Spleen (tissue), 11 donors: ENCODE data around the gene KCND2. TPM values are rescaled to one million over a fixed set of nuclear protein-coding genes. Genes with fewer than 3 reads are reported as not detected.

Experiments
- DNase-seq: peaks from one replicate; pipeline ENCODE4 v3.0.0-alpha.2; 2020
- H3K27ac ChIP-seq, 8 donors: fragments of 200-600 bp; sonication (generic) in 7 of 8; 1 replicate in 4 of 8; 2 replicates in 4 of 8; pipeline versions ENCODE4 v1.5.0 to v1.8.0; 2016 to 2021; ENCODE audit warnings: inconsistent platforms in 4 of 8, mild to moderate bottlenecking in 4 of 8, moderate library complexity in 1 of 8
- H3K27me3 ChIP-seq, 7 donors: fragments of 200-600 bp; sonication (generic) in 6 of 7; replicated peaks in 1 of 7; 1 replicate in 4 of 7; 2 replicates in 3 of 7; pipeline versions ENCODE4 v1.5.0 to v1.8.0; 2016 to 2021; ENCODE audit warnings: inconsistent platforms in 3 of 7, mild to moderate bottlenecking in 1 of 7
- H3K36me3 ChIP-seq, 6 donors: fragments of 200-600 bp; sonication (generic) in 5 of 6; 1 replicate in 4 of 6; 2 replicates in 2 of 6; pipeline versions ENCODE4 v1.5.0 to v1.8.0; 2016 to 2021; ENCODE audit warnings: inconsistent platforms in 2 of 6
- H3K4me1 ChIP-seq, 6 donors: fragments of 200-600 bp; sonication (generic) in 5 of 6; 1 replicate in 3 of 6; 2 replicates in 3 of 6; pipeline versions ENCODE4 v1.5.0 to v1.8.0; 2016 to 2021; ENCODE audit warnings: inconsistent platforms in 3 of 6
- H3K4me3 ChIP-seq, 8 donors: fragments of 200-600 bp; sonication (generic) in 7 of 8; 1 replicate in 4 of 8; 2 replicates in 4 of 8; pipeline versions ENCODE4 v1.5.0 to v1.8.0; 2016 to 2021; ENCODE audit warnings: inconsistent platforms in 4 of 8, mild to moderate bottlenecking in 4 of 8, moderate library complexity in 2 of 8
- H3K9me3 ChIP-seq, 8 donors: fragments of 200-600 bp; sonication (generic) in 7 of 8; 1 replicate in 4 of 8; 2 replicates in 4 of 8; pipeline versions ENCODE4 v1.5.0 to v1.8.0; 2016 to 2021; ENCODE audit warnings: inconsistent platforms in 4 of 8
- CTCF ChIP-seq, 11 experiments: fragments of 200-600 bp in 7 of 11; fragments of 450-650 bp in 4 of 11; sonication (generic) in 4 of 11; IDR thresholded peaks in 8 of 11; conservative IDR thresholded peaks in 3 of 11; 1 replicate in 7 of 11; 2 replicates in 4 of 11; pipeline versions ENCODE4 v1.4.0 to v1.8.0; 2016 to 2021; ENCODE audit warnings: antibody characterized with exemption in 11 of 11, inconsistent platforms in 4 of 11, mild to moderate bottlenecking in 1 of 11
- POLR2A ChIP-seq, 3 donors: fragments of 450-650 bp; IDR thresholded peaks; one replicate each; pipeline ENCODE4 v1.5.1; 2017; ENCODE audit warnings: antibody characterized with exemption in 3 of 3, mild to moderate bottlenecking in 1 of 3
- POLR2AphosphoS5 ChIP-seq, 3 donors: sonication (generic); formaldehyde crosslinking; IDR thresholded peaks; one replicate each; pipeline ENCODE4 v1.5.1; 2017; ENCODE audit warnings: antibody characterized with exemption in 3 of 3
- WGBS, 5 donors: extraction: QIAGEN DNeasy Blood & Tissue Kit in 3 of 5; methylation state at CpG; one replicate each; pipeline versions ENCODE4 v1.1.5 to v1.1.7; 2013 to 2018; 5-methylcytosine and 5-hydroxymethylcytosine counted together
- intact Hi-C: fragments of 100-400 bp; cut with DNase I; formaldehyde crosslinking; loops from one replicate; pipeline ENCODE4 v1.15.0; 2023; ENCODE audit warnings: low total_unique reads
- polyA plus RNA-seq, 3 donors: library from polyadenylated mRNA; stranded (reverse); fragments of 200-250 nt; gene quantifications; one replicate each; pipeline ENCODE4 v1.2.1, GENCODE V29; 2013
- total RNA-seq, 7 donors: library from RNA; depleted of rRNA in 3 of 7; stranded (reverse); fragments of >200 nt in 3 of 7; fragmentation: NEBNext Ultra II Directional in 4 of 7; extraction: Animal tissue kit (Norgen Biotek cat#: 25700) in 4 of 7; gene quantifications; one replicate each; pipeline versions ENCODE4 v1.1.0 to v1.2.1, GENCODE V29; 2016 to 2021
- donor health status: healthy with polysubstance abuse.
- donor health status: DM: no; HTN: no; CAD: no; lungs with moderate emphysema.
- donor health status: DM: no; HTN: no; CAD: no.
- donor health status: Bipolar disorder and iron deficiency.
- donor health status: healthy.
- donor health status: DM: no; HTN: no; CAD: no.
- donor health status: DM: yes; HTN: yes; CAD: no.

The KCND2 gene
- total and polyA plus RNA-seq, 10 donors, result 0.02 to 0.80 (median 0.26) TPM; not detected in 1

- DNase-seq, result no peak
Measured at GRCh38 chr7:120504386-120504785, 231.4 kb downstream of the KCND2 start.

DNA sequence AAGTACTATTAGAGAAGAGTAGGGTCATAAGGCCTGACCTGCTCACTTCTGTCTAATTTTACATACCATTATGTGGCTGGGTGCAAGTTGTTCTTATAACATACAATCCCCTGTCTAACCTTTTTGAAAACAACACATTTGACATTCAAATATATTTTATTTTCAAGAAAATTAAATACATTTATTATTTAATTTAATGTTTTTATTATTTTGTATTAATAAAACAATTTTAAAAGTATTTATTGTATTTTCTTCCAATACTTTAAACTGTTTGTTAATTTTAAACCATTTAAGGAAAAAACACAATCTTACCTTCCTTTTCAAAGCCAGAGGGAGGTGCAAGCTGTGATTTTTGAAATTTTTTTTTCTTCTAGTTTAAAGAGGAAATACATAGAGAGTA is 232.8 kb downstream of the KCND2 start:
- intact Hi-C loops, result loop anchor here (10.0 kb wide), 1 partner anchor 59 kb away; no protein-coding TSS in a partner anchor
- no peak for DNase-seq

More at GRCh38 chr7:120504386-120504785, 231.4 kb downstream of the KCND2 start:
- no peak for TF ChIP-seq CTCF (IDR thresholded peaks at IDR 0.05 in 8 of 11, conservative IDR thresholded peaks at IDR 0.05 in 3 of 11)
- no peak for TF ChIP-seq POLR2AphosphoS5 (IDR thresholded peaks at IDR 0.05)
- TF ChIP-seq POLR2A (IDR thresholded peaks at IDR 0.05), result no peak
- Histone ChIP-seq H3K4me1 (no peaks in the 10 kb centered on the region), H3K27ac (no peak overlapping the region), H3K36me3 (no peaks in the 10 kb centered on the region), H3K27me3 (no peaks in the 10 kb centered on the region), H3K9me3 (no peaks in the 10 kb centered on the region), H3K4me3 (no peak overlapping the region)
- intact Hi-C loops, result loop anchor here (10.0 kb wide), 1 partner anchor 60 kb away; no protein-coding TSS in a partner anchor

DNA sequence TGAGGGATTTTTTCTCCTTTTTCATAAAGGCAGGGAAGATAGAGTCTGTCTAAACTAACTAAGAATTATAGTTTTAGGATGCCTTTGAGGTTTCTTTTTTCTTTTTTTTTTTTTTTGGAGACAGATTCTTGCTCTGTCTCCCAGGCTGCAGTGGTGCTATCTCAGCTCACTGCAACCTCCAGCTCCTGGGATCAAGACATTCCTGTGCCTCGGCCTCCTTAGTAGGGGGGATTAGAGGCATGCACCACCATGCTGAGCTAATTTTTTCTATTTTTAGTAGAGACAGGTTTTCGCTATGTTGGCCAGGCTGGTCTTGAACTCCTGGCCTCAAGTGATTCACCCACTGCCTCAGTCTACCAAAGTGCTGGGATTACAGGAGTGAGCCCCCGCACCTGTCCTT is 239.7 kb downstream of the KCND2 start:
- WGBS, 5 donors, result 74 to 82% (median 77%) methylated on average over 3 of the region's 3 CpGs
- Histone ChIP-seq H3K27me3 (no peaks in the 10 kb centered on the region), H3K27ac (no peak overlapping the region), H3K4me3 (no peak overlapping the region), H3K4me1 (no peaks in the 10 kb centered on the region), H3K36me3 (no peaks in the 10 kb centered on the region), H3K9me3 (no peaks in the 10 kb centered on the region)
- TF ChIP-seq POLR2A (IDR thresholded peaks at IDR 0.05) (no peak), CTCF (IDR thresholded peaks at IDR 0.05 in 8 of 11, conservative IDR thresholded peaks at IDR 0.05 in 3 of 11) (no peak), POLR2AphosphoS5 (IDR thresholded peaks at IDR 0.05) (no peak)
- DNase-seq, result no peak
- intact Hi-C loops, result no loop called here

More for the DNA sequence above, 232.8 kb downstream of the KCND2 start:
- no peaks in the 10 kb centered on the region for H3K9me3 ChIP-seq
- H3K4me1 ChIP-seq, result no peaks in the 10 kb centered on the region
- H3K4me3 ChIP-seq, result no peak overlapping the region
- no peaks in the 10 kb centered on the region for H3K27me3 ChIP-seq
- H3K36me3 ChIP-seq, result no peaks in the 10 kb centered on the region
- TF ChIP-seq CTCF (IDR thresholded peaks at IDR 0.05 in 8 of 11, conservative IDR thresholded peaks at IDR 0.05 in 3 of 11), result no peak
- no peak for TF ChIP-seq POLR2A (IDR thresholded peaks at IDR 0.05)
- no peak for TF ChIP-seq POLR2AphosphoS5 (IDR thresholded peaks at IDR 0.05)
- no peak overlapping the region for H3K27ac ChIP-seq

DNA sequence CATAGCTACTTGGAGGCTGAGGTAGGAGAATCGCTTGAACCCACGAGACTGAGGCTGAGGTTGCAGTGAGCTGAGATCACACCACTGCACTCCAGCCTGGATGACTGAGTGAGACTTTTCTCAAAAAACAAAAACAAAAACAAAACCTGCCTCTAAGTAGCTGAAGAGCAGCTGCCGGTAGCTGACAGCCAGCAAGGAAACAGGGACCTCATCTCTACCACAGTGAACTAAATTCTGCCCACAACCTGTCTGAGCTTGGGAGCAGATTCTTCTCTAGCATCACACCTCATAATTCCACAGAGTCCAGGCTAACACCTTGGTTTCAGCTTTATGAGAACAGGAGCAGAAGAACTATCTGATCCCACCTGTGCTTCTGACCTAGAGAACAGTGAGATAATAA is 246.2 kb downstream of the KCND2 start:
- Histone ChIP-seq H3K36me3 (no peaks in the 10 kb centered on the region), H3K27me3 (no peaks in the 10 kb centered on the region), H3K4me1 (no peaks in the 10 kb centered on the region), H3K9me3 (no peaks in the 10 kb centered on the region), H3K27ac (no peak overlapping the region), H3K4me3 (no peak overlapping the region)
- TF ChIP-seq POLR2AphosphoS5 (IDR thresholded peaks at IDR 0.05) (no peak), POLR2A (IDR thresholded peaks at IDR 0.05) (no peak), CTCF (IDR thresholded peaks at IDR 0.05 in 8 of 11, conservative IDR thresholded peaks at IDR 0.05 in 3 of 11) (no peak)
- 69 to 91% (median 81%) methylated on average over 3 of the region's 3 CpGs for WGBS, 5 donors
- DNase-seq, result no peak
- intact Hi-C loops, result no loop called here
